Lower leg skin (tissue), 3 donors: ENCODE data around the gene CPNE8.

Source experiments
- POLR2A ChIP-seq, 2 donors: fragments of 450-650 bp; IDR thresholded peaks; one replicate each; pipeline ENCODE4 v1.6.1; 2016 to 2017; ENCODE audit warnings: antibody characterized with exemption in 2 of 2, mild to moderate bottlenecking in 1 of 2, moderate library complexity in 1 of 2
- TF ChIP-seq, protein P1 (sequence below), 3 donors: fragments of 450-650 bp; IDR thresholded peaks; one replicate each; pipeline ENCODE4 v1.5.1; 2016; ENCODE audit warnings: antibody characterized with exemption in 3 of 3, mild to moderate bottlenecking in 3 of 3, moderate library complexity in 2 of 3

DNA sequence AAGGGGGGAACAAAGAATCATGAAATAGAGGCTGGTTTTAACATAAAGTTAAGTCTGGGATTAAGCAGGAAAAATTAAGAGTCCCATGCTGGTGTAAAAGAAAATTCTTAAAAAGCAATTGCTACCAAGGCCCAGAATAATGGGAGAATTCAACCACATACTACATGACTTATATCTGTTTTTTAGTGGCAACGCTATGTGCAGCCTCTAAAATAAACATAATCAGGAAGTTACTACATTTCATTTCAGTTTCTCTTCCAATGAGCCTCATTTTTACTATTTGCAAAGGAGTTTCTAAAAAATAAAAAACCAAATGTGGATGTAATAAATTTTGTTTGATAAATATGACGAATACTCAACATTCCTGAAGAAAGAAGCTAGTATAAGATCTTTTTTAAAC lies 58.1 kb downstream of the CPNE8 start:
- TF ChIP-seq, protein P1, sequence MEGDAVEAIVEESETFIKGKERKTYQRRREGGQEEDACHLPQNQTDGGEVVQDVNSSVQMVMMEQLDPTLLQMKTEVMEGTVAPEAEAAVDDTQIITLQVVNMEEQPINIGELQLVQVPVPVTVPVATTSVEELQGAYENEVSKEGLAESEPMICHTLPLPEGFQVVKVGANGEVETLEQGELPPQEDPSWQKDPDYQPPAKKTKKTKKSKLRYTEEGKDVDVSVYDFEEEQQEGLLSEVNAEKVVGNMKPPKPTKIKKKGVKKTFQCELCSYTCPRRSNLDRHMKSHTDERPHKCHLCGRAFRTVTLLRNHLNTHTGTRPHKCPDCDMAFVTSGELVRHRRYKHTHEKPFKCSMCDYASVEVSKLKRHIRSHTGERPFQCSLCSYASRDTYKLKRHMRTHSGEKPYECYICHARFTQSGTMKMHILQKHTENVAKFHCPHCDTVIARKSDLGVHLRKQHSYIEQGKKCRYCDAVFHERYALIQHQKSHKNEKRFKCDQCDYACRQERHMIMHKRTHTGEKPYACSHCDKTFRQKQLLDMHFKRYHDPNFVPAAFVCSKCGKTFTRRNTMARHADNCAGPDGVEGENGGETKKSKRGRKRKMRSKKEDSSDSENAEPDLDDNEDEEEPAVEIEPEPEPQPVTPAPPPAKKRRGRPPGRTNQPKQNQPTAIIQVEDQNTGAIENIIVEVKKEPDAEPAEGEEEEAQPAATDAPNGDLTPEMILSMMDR (IDR thresholded peaks at IDR 0.05), result no peak
- no peak for TF ChIP-seq POLR2A (IDR thresholded peaks at IDR 0.05)
